WI38 (cell line): ENCODE data around the gene TMEM187.

Experiments used
- H3K4me3 ChIP-seq: 2 replicates; pipeline ENCODE4 v1.5.1; 2011; ENCODE audit warnings: low read depth, mild to moderate bottlenecking, control low read depth, low read length
- TF ChIP-seq, protein P1 (sequence below): IDR thresholded peaks from 2 replicates; pipeline ENCODE4 v1.5.1; 2012; ENCODE audit warnings: low read depth, mild to moderate bottlenecking, control low read depth, low read length

TMEM187 gene

DNA sequence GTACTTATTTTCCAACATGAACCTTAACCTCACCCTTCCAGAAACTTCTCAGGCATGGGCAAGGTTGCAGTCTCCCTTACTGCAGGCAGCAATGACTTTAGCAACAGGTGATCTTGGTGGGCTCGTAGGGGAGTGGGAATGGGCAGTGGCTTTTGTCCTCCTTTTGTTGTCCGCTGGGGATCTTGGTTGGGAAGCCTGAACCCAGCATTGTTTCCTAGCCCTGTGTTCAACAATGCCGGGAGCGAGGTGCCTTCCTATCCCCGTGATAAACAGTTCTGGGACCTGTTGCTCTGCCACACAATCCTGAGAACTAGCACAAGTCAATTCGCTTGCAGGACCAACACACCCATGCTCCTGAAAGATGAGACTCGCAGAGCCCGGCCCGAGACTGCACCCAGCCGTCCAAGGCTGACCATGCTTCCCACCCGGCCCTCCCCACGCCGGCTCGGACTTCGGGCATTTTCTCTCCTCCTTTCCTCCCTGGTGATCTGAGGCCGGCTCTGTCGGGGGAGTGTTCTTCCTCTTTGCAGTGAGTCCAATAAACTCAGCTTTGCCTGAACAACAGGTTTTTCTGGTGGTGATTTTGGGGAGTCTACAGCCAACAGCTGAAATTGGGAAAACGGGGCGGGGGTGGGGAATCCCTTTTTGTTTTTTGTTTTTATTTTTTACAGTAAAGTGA is 26.9 kb downstream of the TMEM187 start:
- H3K4me3 ChIP-seq = no peak overlapping the region
- TF ChIP-seq, protein P1, sequence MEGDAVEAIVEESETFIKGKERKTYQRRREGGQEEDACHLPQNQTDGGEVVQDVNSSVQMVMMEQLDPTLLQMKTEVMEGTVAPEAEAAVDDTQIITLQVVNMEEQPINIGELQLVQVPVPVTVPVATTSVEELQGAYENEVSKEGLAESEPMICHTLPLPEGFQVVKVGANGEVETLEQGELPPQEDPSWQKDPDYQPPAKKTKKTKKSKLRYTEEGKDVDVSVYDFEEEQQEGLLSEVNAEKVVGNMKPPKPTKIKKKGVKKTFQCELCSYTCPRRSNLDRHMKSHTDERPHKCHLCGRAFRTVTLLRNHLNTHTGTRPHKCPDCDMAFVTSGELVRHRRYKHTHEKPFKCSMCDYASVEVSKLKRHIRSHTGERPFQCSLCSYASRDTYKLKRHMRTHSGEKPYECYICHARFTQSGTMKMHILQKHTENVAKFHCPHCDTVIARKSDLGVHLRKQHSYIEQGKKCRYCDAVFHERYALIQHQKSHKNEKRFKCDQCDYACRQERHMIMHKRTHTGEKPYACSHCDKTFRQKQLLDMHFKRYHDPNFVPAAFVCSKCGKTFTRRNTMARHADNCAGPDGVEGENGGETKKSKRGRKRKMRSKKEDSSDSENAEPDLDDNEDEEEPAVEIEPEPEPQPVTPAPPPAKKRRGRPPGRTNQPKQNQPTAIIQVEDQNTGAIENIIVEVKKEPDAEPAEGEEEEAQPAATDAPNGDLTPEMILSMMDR = no peak

GRCh38 chrX:154000051-154000450 is 27.5 kb downstream of the TMEM187 start:
- TF ChIP-seq, protein P1 = no peak
- H3K4me3 ChIP-seq = no peak overlapping the region

- no peak overlapping the region for H3K4me3 ChIP-seq
- TF ChIP-seq, protein P1 = no peak
Measured at GRCh38 chrX:154002215-154002719, 29.7 kb downstream of the TMEM187 start.

DNA sequence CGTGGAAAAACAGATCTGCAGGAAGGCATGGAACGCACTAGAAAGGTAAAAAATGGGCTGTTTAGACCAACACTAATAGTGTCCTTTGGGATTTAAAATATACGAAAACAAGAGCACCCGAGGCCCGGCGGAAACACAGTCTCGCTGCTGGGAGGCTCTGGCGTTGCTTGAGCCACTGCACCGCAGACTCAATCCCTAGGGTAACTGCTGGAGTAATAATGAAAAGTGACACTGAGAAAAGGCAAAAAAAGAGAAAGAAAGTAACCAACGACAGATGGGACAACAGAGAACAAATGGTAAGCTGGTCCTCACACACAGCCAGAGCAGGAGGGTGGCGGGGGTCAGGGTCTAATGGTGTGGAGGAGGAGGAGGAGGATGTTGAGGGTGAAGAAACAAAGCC is 31.8 kb downstream of the TMEM187 start:
- no peak overlapping the region for H3K4me3 ChIP-seq
- TF ChIP-seq, protein P1 = no peak

DNA sequence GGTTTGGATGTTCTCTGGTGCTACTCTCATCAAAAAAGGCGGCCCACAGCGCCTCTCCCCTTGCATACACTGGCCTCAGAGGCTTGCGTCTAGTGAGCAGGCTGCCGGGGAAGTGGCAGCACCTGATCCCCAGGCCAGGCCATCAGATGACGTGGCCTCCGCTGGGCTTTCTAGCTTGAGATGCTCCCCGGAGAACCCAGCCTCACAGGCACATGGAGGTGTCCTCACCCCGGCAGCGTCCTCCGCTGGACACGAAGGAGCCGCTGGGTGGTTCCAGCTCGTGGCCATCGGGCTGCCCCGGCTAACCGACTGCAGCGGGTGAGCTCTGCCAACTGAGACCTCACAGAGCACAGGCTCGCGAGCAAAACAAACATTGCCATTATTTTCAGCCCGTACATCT is 34.4 kb downstream of the TMEM187 start:
- no peak overlapping the region for H3K4me3 ChIP-seq
- TF ChIP-seq, protein P1 = no peak

GRCh38 chrX:154008521-154008920 is 36.0 kb downstream of the TMEM187 start:
- no peak overlapping the region for H3K4me3 ChIP-seq
- TF ChIP-seq, protein P1 = no peak

DNA sequence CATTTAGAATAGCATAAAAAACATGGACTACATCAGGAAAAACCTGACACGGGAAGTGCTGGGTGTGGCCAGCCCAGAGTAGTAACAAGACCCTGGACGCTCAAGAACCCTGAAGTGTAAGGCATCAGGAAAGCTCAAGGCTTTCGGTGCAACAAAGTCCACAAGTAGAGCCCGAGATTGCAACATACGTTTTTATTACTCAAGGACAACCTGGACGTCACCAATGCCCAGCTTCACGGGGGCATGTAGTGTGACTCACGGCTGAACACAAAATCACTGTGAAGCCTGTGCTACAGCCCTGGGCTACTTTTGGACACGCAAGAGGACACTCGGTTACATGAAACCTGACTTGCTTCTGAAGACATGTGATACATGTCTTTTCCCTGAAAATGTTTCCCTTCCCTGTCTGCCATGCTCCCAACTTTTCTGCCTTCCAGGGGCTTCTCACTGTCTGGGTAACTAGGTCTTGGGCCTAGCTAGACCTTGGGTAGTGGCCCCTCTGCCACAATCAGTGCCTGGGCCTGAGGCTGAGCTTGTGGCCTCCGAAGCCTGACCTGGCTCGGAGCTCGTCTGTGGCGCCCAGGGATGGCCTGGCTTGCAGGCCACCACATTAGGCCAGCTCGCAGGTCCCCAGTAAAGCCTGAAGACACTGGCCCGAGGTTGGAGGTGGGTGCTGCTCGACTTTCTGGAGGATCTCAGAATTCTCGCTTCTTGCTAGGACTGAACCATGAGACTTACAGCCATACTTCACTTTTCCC is 38.0 kb downstream of the TMEM187 start:
- TF ChIP-seq, protein P1 = no peak
- no peak overlapping the region for H3K4me3 ChIP-seq
